NCI-H748 (cell line): ENCODE results near the gene PROC.
"Not testable (repeated sequence)": the region's sequence is repeated elsewhere in the genome, so short reads cannot be mapped to it uniquely, and the experiment has no call there.

Source experiments
- DNase-seq: peaks from one replicate; lab custom pipeline; 2025; ENCODE audit not compliant: unreplicated experiment; lab: John Stamatoyannopoulos, UW

The PROC gene

GRCh38 chr2:127394492-127394891 is 23.7 kb upstream of the PROC start:
- DNase-seq = no peak

GRCh38 chr2:127397568-127398238 is 20.5 kb upstream of the PROC start:
- no peak for DNase-seq

- DNase-seq = no peak
These were observed 20.0 kb upstream of the PROC start for GRCh38 chr2:127398239-127398590.

GRCh38 chr2:127400533-127400896 is 17.7 kb upstream of the PROC start:
- no peak for DNase-seq

GRCh38 chr2:127400897-127401756 is 17.1 kb upstream of the PROC start:
- DNase-seq = no peak

GRCh38 chr2:127401757-127402695 is 16.2 kb upstream of the PROC start:
- no peak for DNase-seq

GRCh38 chr2:127403460-127403859 is 14.8 kb upstream of the PROC start:
- DNase-seq = no peak

GRCh38 chr2:127404466-127405254 is 13.6 kb upstream of the PROC start:
- no peak for DNase-seq

GRCh38 chr2:127405255-127405610 is 13.0 kb upstream of the PROC start:
- no peak for DNase-seq

GRCh38 chr2:127406454-127406853 is 11.8 kb upstream of the PROC start:
- no peak for DNase-seq

GRCh38 chr2:127407091-127407490 is 11.1 kb upstream of the PROC start:
- DNase-seq = no peak

- DNase-seq = no peak
These were observed 10.6 kb upstream of the PROC start for GRCh38 chr2:127407661-127408003.

- DNase-seq = peak; percentile 86
These were observed 10.0 kb upstream of the PROC start for GRCh38 chr2:127408004-127408806.

GRCh38 chr2:127408807-127409099 is 9.5 kb upstream of the PROC start:
- DNase-seq = no peak

GRCh38 chr2:127409716-127410115 is 8.5 kb upstream of the PROC start:
- DNase-seq = not testable (repeated sequence)

GRCh38 chr2:127410871-127411652 is 7.2 kb upstream of the PROC start:
- DNase-seq = no peak

- DNase-seq = peak; percentile 15
These were observed 6.4 kb upstream of the PROC start for GRCh38 chr2:127411653-127412369.

GRCh38 chr2:127413200-127413599 is 5.0 kb upstream of the PROC start:
- no peak for DNase-seq
